ENCODE results near the gene MRPL12.

The MRPL12 gene

DNA sequence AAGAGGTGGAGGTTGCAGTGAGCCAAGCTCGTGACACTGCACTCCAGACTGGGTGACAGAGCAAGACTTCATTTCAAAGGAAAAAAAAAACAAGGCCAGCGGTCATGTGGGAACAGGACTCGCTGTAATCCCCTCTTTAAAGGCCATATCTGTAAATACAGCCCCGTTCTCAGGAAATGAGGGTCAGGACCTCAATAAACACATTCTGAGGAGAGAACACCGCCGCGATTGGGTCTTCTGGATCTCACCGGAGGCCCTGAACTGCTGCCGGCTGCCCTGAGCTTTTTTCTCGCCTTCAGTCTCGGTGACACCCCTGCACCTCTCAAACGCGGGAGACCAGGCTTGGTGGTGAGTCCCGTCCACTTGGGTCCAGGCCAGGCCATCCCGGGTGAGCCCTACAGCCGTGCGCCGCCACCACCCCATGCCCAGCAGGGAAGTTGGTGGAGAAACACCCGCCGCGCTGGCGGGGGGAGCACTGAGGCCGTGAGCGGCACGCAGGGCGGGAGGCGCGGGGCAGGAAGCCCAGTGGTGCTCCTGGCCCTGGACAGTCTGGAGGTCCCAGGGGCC lies 37.3 kb downstream of the MRPL12 start:
- no peak for DNase-seq (ENCODE audit: low spot score)

GRCh38 chr17:81741049-81741593 lies 38.0 kb downstream of the MRPL12 start:
- DNase-seq (ENCODE audit: low spot score): no peak

DNA sequence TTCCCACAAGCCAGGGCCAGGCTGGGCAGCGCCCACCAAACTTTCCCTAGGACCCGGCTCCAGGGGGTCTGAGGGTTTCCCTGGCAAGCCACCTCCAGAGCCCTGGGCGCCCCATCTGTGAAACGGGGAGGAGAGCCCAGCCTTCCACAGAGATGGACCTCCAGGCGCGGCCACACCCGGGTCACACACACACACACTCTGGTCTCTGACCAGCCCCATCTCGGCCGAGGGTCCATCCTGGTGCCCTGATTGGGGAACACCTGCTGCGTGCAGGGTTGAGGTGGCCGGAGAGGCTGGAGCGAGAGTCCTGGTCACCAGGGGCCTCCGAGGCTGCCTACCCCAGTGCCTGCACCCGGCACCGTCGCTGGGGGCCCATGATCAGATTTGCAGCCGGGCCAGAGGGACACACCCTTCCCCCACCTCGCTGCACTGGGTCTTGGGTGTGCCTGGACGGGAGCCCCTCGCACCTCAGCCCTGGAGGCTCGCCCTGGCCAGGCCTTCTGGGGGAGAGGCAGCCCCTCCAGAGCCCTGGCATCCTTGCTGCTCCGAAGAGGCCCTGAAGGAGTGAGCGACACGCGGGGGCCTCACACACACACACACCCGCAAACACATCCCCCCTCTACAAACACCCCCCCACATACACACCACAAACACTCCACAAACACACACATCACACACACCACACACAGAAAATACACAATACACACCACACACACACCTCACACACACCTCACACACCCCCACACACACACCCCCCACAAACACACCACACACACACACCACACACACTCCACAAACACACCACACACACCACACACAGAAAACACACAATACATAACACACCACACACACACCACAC lies 38.7 kb downstream of the MRPL12 start:
- no peak for DNase-seq (ENCODE audit: low spot score)

Data from COLO829 (cell line).